HepG2 (cell line): ENCODE results near the gene IKZF3. TPM values are rescaled to one million over a fixed set of nuclear protein-coding genes. Genes with fewer than 3 reads are reported as not detected.

Source experiments
- EHMT2 ChIP-seq: fragments of 200-600 bp; sonication (generic); IDR thresholded peaks from 2 replicates; pipeline ENCODE4 v1.7.0; 2017; ENCODE audit warnings: antibody characterized with exemption, low read depth, low read length, borderline replicate concordance
- ETV6 ChIP-seq: sonication (generic); formaldehyde crosslinking; conservative IDR thresholded peaks from 2 replicates; pipeline ENCODE4 v1.4.0; 2020; ENCODE audit warnings: missing genetic modification reagents
- FOSL2 ChIP-seq: sonication (generic); formaldehyde crosslinking; IDR thresholded peaks from 2 replicates; pipeline ENCODE4 v1.4.0; 2020; ENCODE audit warnings: missing genetic modification reagents
- IKZF5 ChIP-seq: IDR thresholded peaks from 2 replicates; pipeline ENCODE4 v1.6.1; 2018; ENCODE audit warnings: missing genetic modification reagents, mild to moderate bottlenecking, missing compliant biosample characterization
- JUND ChIP-seq: sonication (generic); formaldehyde crosslinking; IDR thresholded peaks from 2 replicates; pipeline ENCODE4 v1.8.0; 2022; ENCODE audit warnings: mild to moderate bottlenecking, missing genetic modification reagents
- KDM1A ChIP-seq: IDR thresholded peaks from 2 replicates; pipeline ENCODE4 v1.6.1; 2016; ENCODE audit warnings: missing compliant biosample characterization
- MED8 ChIP-seq: sonication (generic); formaldehyde crosslinking; IDR thresholded peaks from 2 replicates; pipeline ENCODE4 v1.8.1; 2023; ENCODE audit warnings: mild to moderate bottlenecking, missing genetic modification reagents; ENCODE audit not compliant: insufficient replicate concordance
- NAIF1 ChIP-seq: sonication (generic); formaldehyde crosslinking; IDR thresholded peaks from 2 replicates; pipeline ENCODE4 v1.5.0; 2020; ENCODE audit warnings: mild to moderate bottlenecking, missing genetic modification reagents, borderline replicate concordance
- NFIB ChIP-seq: sonication (generic); formaldehyde crosslinking; IDR thresholded peaks from 2 replicates; pipeline ENCODE4 v1.9.0; 2021; ENCODE audit warnings: missing genetic modification reagents, mild to moderate bottlenecking, borderline replicate concordance
- PLRG1 ChIP-seq: fragments of 450-650 bp; conservative IDR thresholded peaks from 2 replicates; pipeline ENCODE4 v1.6.1; 2016
- SMYD3 ChIP-seq: sonication (generic); formaldehyde crosslinking; IDR thresholded peaks from 2 replicates; pipeline ENCODE4 v1.8.1; 2023; ENCODE audit warnings: mild to moderate bottlenecking, missing genetic modification reagents
- SOX13 ChIP-seq, 3 experiments: fragments of 450-650 bp in 1 of 3; sonication (generic) in 1 of 3; formaldehyde crosslinking in 1 of 3; IDR thresholded peaks in 2 of 3; conservative IDR thresholded peaks in 1 of 3; 2 replicates each; pipeline versions ENCODE4 v1.5.0 to v1.6.1; 2016 to 2020; ENCODE audit warnings: antibody characterized with exemption in 1 of 3, mild to moderate bottlenecking in 1 of 3, missing compliant biosample characterization in 1 of 3, missing genetic modification reagents in 1 of 3, moderate library complexity in 1 of 3
- ZBTB7B ChIP-seq: sonication (generic); formaldehyde crosslinking; IDR thresholded peaks from 2 replicates; pipeline ENCODE4 v1.4.0; 2020; ENCODE audit warnings: missing genetic modification reagents
- ZFP36 ChIP-seq: fragments of 150-350 bp; IDR thresholded peaks from 2 replicates; pipeline ENCODE4 v1.6.1; 2018; ENCODE audit warnings: borderline replicate concordance, low read length, low read depth; ENCODE audit not compliant: partially characterized antibody
- ZMYM3 ChIP-seq: sonication (generic); formaldehyde crosslinking; IDR thresholded peaks from 2 replicates; pipeline ENCODE4 v1.5.1; 2020; ENCODE audit warnings: mild to moderate bottlenecking, missing genetic modification reagents
- ZNF230 ChIP-seq: sonication (generic); formaldehyde crosslinking; IDR thresholded peaks from 2 replicates; pipeline ENCODE4 v1.4.0; 2020; ENCODE audit warnings: mild to moderate bottlenecking, missing genetic modification reagents
- ZNF3 ChIP-seq: IDR thresholded peaks from 2 replicates; pipeline ENCODE4 v1.7.0; 2017; ENCODE audit warnings: inconsistent platforms
- ZNF501 ChIP-seq: sonication (generic); formaldehyde crosslinking; IDR thresholded peaks from 2 replicates; pipeline ENCODE4 v1.5.1; 2020; ENCODE audit warnings: mild to moderate bottlenecking, moderate library complexity, missing genetic modification reagents
- ZNF609 ChIP-seq: sonication (generic); formaldehyde crosslinking; IDR thresholded peaks from 2 replicates; pipeline ENCODE4 v1.4.0; 2020; ENCODE audit warnings: mild to moderate bottlenecking, missing genetic modification reagents, borderline replicate concordance
- polyA plus RNA-seq, 8 experiments: library from polyadenylated mRNA; depleted of rRNA in 3 of 8; stranded (reverse) in 7 of 8; unstranded in 1 of 8; fragments of >200 nt; fragmentation: Illumina TruSeq in 4 of 8; extraction: Trizol in 4 of 8; gene quantifications; 2 replicates each; pipeline versions ENCODE4 v1.2.1 to v1.2.3, GENCODE V29; 2011 to 2016; ENCODE audit warnings: low read depth in 4 of 8, missing spikeins in 1 of 8, mixed read lengths in 1 of 8; ENCODE audit not compliant: insufficient read depth in 1 of 8
- total RNA-seq, 5 experiments: library from RNA; depleted of rRNA; stranded (reverse); fragments of >200 nt; fragmentation: Illumina TruSeq; extraction: Trizol; gene quantifications; 2 replicates each; pipeline ENCODE4 v1.2.3, GENCODE V29; 2016; ENCODE audit warnings: low read depth in 1 of 5
- TF ChIP-seq, protein P1 (sequence below): sonication (generic); formaldehyde crosslinking; IDR thresholded peaks from 2 replicates; pipeline ENCODE4 v1.5.1; 2020; ENCODE audit warnings: missing genetic modification reagents, mild to moderate bottlenecking, borderline replicate concordance

IKZF3 gene
- total and polyA plus RNA-seq, 2 of the 13 experiments (the other 11 are each of a cell fraction or from before 2014, with no cell fraction given): not detected

DNA sequence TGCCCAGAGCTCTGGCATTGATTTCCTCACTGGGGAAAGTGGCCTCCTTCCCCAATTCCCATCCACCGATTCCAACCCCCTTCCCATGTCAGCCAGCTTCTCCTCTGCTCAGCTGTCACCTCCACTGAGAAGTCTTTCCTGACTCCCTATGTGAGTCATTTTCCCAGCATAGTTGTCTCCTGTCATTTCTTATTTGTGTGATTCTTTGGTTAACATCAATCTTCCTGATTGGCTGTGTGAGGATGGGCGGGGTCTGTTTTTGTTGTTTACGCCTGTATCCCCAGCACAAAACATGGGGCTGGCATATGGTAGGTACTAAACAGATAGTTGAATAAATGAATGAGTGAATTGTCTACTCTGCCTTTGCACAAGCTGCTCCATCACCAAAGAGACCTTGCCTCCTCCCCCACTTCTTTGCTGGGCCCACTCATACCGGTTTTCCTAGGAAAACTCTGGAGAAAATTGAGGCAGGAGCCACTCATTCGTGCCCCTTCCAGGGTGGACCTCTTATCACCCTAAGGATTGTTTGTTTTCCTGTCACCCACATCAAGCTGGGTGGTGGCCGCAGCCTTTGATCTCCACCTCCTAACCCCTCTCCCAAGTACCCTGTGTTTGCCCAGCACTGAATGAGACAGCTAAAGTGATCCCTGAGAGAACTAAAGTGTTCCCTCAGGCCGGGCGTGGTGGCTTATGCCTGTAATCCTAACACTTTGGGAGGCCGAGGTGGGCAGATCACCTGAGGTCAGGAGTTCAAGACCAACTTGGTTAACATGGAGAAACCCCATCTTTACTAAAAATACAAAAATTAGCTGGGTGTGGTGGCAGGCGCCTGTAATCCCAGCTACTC, 127.6 kb downstream of the IKZF3 start (continued):
- peak; percentile 90 for TF ChIP-seq ZNF609 (CRISPR knock-in tag)
- TF ChIP-seq JUND: 0 out of 2 replicates have a peak, but pooled peaks have one; percentile 24
- TF ChIP-seq, protein P1, sequence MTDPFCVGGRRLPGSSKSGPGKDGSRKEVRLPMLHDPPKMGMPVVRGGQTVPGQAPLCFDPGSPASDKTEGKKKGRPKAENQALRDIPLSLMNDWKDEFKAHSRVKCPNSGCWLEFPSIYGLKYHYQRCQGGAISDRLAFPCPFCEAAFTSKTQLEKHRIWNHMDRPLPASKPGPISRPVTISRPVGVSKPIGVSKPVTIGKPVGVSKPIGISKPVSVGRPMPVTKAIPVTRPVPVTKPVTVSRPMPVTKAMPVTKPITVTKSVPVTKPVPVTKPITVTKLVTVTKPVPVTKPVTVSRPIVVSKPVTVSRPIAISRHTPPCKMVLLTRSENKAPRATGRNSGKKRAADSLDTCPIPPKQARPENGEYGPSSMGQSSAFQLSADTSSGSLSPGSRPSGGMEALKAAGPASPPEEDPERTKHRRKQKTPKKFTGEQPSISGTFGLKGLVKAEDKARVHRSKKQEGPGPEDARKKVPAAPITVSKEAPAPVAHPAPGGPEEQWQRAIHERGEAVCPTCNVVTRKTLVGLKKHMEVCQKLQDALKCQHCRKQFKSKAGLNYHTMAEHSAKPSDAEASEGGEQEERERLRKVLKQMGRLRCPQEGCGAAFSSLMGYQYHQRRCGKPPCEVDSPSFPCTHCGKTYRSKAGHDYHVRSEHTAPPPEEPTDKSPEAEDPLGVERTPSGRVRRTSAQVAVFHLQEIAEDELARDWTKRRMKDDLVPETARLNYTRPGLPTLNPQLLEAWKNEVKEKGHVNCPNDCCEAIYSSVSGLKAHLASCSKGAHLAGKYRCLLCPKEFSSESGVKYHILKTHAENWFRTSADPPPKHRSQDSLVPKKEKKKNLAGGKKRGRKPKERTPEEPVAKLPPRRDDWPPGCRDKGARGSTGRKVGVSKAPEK (CRISPR knock-in tag): no peak
- peak; percentile 87; the same call in 1 of the 2 replicates for TF ChIP-seq KDM1A
- TF ChIP-seq ETV6 (CRISPR knock-in tag): peak; percentile 69; the same call in 1 of the 2 replicates
- TF ChIP-seq EHMT2: no peak
- peak; percentile 13; the same call in 1 of the 2 replicates for TF ChIP-seq ZNF230 (CRISPR knock-in tag)
- no peak for TF ChIP-seq ZMYM3 (CRISPR knock-in tag)
- no peak for TF ChIP-seq NFIB (CRISPR knock-in tag)
- TF ChIP-seq ZFP36: no peak
- no peak for TF ChIP-seq MED8 (CRISPR knock-in tag)
- TF ChIP-seq FOSL2 (CRISPR knock-in tag): peak; percentile 71
- TF ChIP-seq ZBTB7B (CRISPR knock-in tag): peak; percentile 89
- 0 out of 2 replicates have a peak, but pooled peaks have one; percentile 26 for TF ChIP-seq ZNF3 (CRISPR knock-in tag)
- no peak for TF ChIP-seq NAIF1 (CRISPR knock-in tag)
- TF ChIP-seq PLRG1: no peak
- TF ChIP-seq SMYD3 (CRISPR knock-in tag): peak; percentile 15; the same call in 1 of the 2 replicates
- peak; percentile 36; the same call in 1 of the 2 replicates for TF ChIP-seq ZNF501
- no peak for TF ChIP-seq SOX13 (IDR thresholded peaks at IDR 0.05)
- TF ChIP-seq SOX13 (CRISPR knock-in tag; conservative IDR thresholded peaks at IDR 0.05 in 1 of 2, IDR thresholded peaks at IDR 0.05 in 1 of 2): peak in 1 of 2 experiments; percentile 75; a peak in 2 of 4 replicates
- TF ChIP-seq IKZF5 (CRISPR knock-in tag): peak; percentile 90
